PC-9 (cell line): Measurements from ENCODE around the gene ENAH. TPM values are rescaled to one million over a fixed set of nuclear protein-coding genes. Genes with fewer than 3 reads are reported as not detected.

Experiments used
- BruUV-seq: library from RNA; stranded (reverse); fragments of 400-500 nt; replicated peaks from 2 replicates; lab custom pipeline; 2021; lab: Mats Ljungman, UMichigan
- CTCF ChIA-PET: fragments of 300-600 bp; sonication (Branson Sonifier 250); formaldehyde crosslinking; loops from one replicate; lab custom pipeline; 2022; ENCODE audit warnings: antibody characterized with exemption; lab: Charles Lee
- POLR2A ChIA-PET: fragments of 300-600 bp; sonication (Branson Sonifier 250); formaldehyde crosslinking; loops from one replicate; lab custom pipeline; 2022; ENCODE audit warnings: antibody characterized with exemption; ENCODE audit not compliant: unreplicated experiment; lab: Charles Lee
- DNase-seq, 2 experiments: peaks; one replicate each; pipeline versions ENCODE4 v3.0.0 to v3.0.0-alpha.2; 2015 to 2022; ENCODE audit warnings: mixed read lengths in 1 of 2
- H2AFZ ChIP-seq: fragments of 200-600 bp; sonication (generic); 2 replicates; pipeline ENCODE4 v1.8.1; 2017; ENCODE audit warnings: antibody characterized with exemption
- H3F3A ChIP-seq: fragments of 200-600 bp; sonication (generic); 2 replicates; pipeline ENCODE4 v1.8.1; 2017; ENCODE audit warnings: antibody characterized with exemption, mild to moderate bottlenecking, low read depth; ENCODE audit not compliant: insufficient read depth
- H3K27ac ChIP-seq: fragments of 200-600 bp; sonication (generic); 2 replicates; pipeline ENCODE4 v1.6.1; 2016; ENCODE audit warnings: mixed run types
- H3K27me3 ChIP-seq: fragments of 200-600 bp; sonication (generic); 2 replicates; pipeline ENCODE4 v1.6.1; 2016; ENCODE audit warnings: low read depth, mixed run types; ENCODE audit not compliant: insufficient read depth
- H3K36me3 ChIP-seq: fragments of 200-600 bp; sonication (generic); 2 replicates; pipeline ENCODE4 v1.6.1; 2016; ENCODE audit warnings: low read depth, mixed run types
- H3K4me1 ChIP-seq: fragments of 200-600 bp; sonication (generic); replicated peaks from 2 replicates; pipeline ENCODE4 v1.6.1; 2016; ENCODE audit warnings: mixed run types; ENCODE audit not compliant: insufficient read depth
- H3K4me2 ChIP-seq: fragments of 200-600 bp; sonication (generic); 2 replicates; pipeline ENCODE4 v1.6.1; 2017; ENCODE audit warnings: mixed run types
- H3K4me3 ChIP-seq: fragments of 200-600 bp; sonication (generic); 2 replicates; pipeline ENCODE4 v1.6.1; 2016; ENCODE audit warnings: mixed run types
- H3K79me2 ChIP-seq: fragments of 200-600 bp; sonication (generic); 2 replicates; pipeline ENCODE4 v1.6.1; 2017; ENCODE audit warnings: low read depth, mixed run types
- H3K9me2 ChIP-seq: fragments of 200-600 bp; sonication (generic); 2 replicates; pipeline ENCODE4 v1.8.1; 2017; ENCODE audit warnings: mild to moderate bottlenecking; ENCODE audit not compliant: insufficient read depth
- H3K9me3 ChIP-seq: fragments of 200-600 bp; sonication (generic); 2 replicates; pipeline ENCODE4 v1.8.1; 2016; ENCODE audit warnings: low read depth; ENCODE audit not compliant: insufficient read depth
- H4K20me1 ChIP-seq: fragments of 200-600 bp; sonication (generic); 2 replicates; pipeline ENCODE4 v1.8.1; 2017; ENCODE audit not compliant: insufficient read depth
- CTCF ChIP-seq: fragments of 200-600 bp; sonication (generic); conservative IDR thresholded peaks from 2 replicates; pipeline ENCODE4 v1.6.1; 2017; ENCODE audit warnings: mixed run types, antibody characterized with exemption, mild to moderate bottlenecking, moderate library complexity
- EZH2 ChIP-seq: fragments of 200-600 bp; sonication (generic); IDR thresholded peaks from 2 replicates; pipeline ENCODE4 v1.8.0; 2017; ENCODE audit warnings: antibody characterized with exemption, low read depth
- intact Hi-C: fragments of 100-400 bp; cut with micrococcal nuclease; formaldehyde crosslinking; loops from one replicate; pipeline ENCODE4 v1.10.0; 2022; ENCODE audit not compliant: unreplicated experiment
- total RNA-seq: library from RNA; stranded (reverse); gene quantifications from 2 replicates; pipeline ENCODE4 v1.2.3, GENCODE V29; 2021

The ENAH gene
- total RNA-seq, 1 experiment from 2014 or later: 167 TPM

DNA sequence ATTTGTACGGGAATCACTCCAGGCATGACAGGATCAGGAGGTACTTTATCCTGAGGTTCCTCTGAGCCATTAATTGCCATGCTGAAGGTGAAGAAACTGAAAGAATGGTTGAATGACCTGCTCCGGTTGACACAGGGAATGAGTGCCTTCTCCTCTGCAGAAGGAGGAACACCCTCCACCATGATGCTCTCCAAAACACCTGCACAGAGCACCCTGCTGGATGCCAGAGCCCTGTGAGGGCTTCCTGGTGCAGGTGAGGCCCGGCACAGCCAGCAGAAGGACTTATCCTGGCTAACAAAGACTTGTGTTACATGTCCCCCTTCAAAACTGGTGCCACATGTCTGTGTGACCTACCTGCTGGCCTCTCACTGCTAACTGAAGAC lies 210.8 kb downstream of the ENAH start:
- ChIA-PET POLR2A (no interaction called here), CTCF (interaction anchor here (0.8 kb wide), 1 partner anchor 23 kb away, joined by 5 read pairs; no protein-coding TSS in a partner anchor)
- Histone ChIP-seq H3K9me2 (no peaks in the 10 kb centered on the region), H3K4me3 (no peak overlapping the region), H3F3A (peaks cover 25% of the 10 kb centered on the region), H4K20me1 (no peaks in the 10 kb centered on the region), H2AFZ (no peak overlapping the region), H3K36me3 (no peaks in the 10 kb centered on the region), H3K4me1 (peaks cover 30% of the 10 kb centered on the region), H3K79me2 (no peaks in the 10 kb centered on the region), H3K27me3 (no peaks in the 10 kb centered on the region), H3K4me2 (no peak overlapping the region), H3K9me3 (no peaks in the 10 kb centered on the region), H3K27ac (no peak overlapping the region)
- no peak for DNase-seq
- TF ChIP-seq EZH2: no peak
- intact Hi-C loops: no loop called here
- BruUV-seq: no TSS peak

GRCh38 chr1:225441314-225442122 lies 211.4 kb downstream of the ENAH start:
- DNase-seq: no peak
- Histone ChIP-seq H3K36me3 (no peaks in the 10 kb centered on the region), H3K27me3 (no peaks in the 10 kb centered on the region), H4K20me1 (no peaks in the 10 kb centered on the region), H3K4me2 (no peak overlapping the region), H3K27ac (no peak overlapping the region), H3K9me3 (no peaks in the 10 kb centered on the region), H3F3A (peaks cover 19% of the 10 kb centered on the region), H3K4me1 (peaks cover 24% of the 10 kb centered on the region), H3K79me2 (no peaks in the 10 kb centered on the region), H3K9me2 (no peaks in the 10 kb centered on the region), H2AFZ (no peak overlapping the region), H3K4me3 (no peak overlapping the region)
- intact Hi-C loops: no loop called here
- BruUV-seq: no TSS peak
- ChIA-PET POLR2A (interaction anchor here (0.6 kb wide), 2 partner anchors 98 to 103 kb away, joined by 3 to 5 read pairs; no protein-coding TSS in a partner anchor), CTCF (interaction anchor here (0.7 to 1.6 kb wide), 3 partner anchors 13 to 24 kb away, joined by 4 to 11 read pairs (median 5); partner anchors contain the start of gene LBR)
- TF ChIP-seq EZH2 (no peak), CTCF (no peak; the same call in 1 of the 2 replicates)

GRCh38 chr1:225440380-225441221 lies 212.3 kb downstream of the ENAH start:
- no TSS peak for BruUV-seq
- Histone ChIP-seq H3K4me3 (no peak overlapping the region), H3K79me2 (no peaks in the 10 kb centered on the region), H3K9me3 (no peaks in the 10 kb centered on the region), H3K4me2 (no peak overlapping the region), H3F3A (peaks cover 10% of the 10 kb centered on the region; the same call in 1 of the 2 replicates), H3K36me3 (no peaks in the 10 kb centered on the region), H2AFZ (no peak overlapping the region), H3K4me1 (peaks cover 15% of the 10 kb centered on the region), H3K9me2 (no peaks in the 10 kb centered on the region), H3K27ac (no peak overlapping the region), H4K20me1 (no peaks in the 10 kb centered on the region), H3K27me3 (no peaks in the 10 kb centered on the region)
- TF ChIP-seq EZH2 (no peak), CTCF (no peak)
- ChIA-PET POLR2A (interaction anchor here (0.6 kb wide), 1 partner anchor 99 kb away, joined by 3 read pairs; no protein-coding TSS in a partner anchor), CTCF (interaction anchor here (0.6 to 1.6 kb wide), 6 partner anchors 12 to 739 kb away, joined by 3 to 12 read pairs (median 10); partner anchors contain the start of gene LBR)
- DNase-seq: no peak
- intact Hi-C loops: no loop called here
